GM12874 (cell line): ENCODE data around the gene RPL7A.

Source experiments
- TF ChIP-seq, protein P1 (sequence below): IDR thresholded peaks from 2 replicates; pipeline ENCODE4 v1.5.1; 2011; ENCODE audit warnings: low read depth, mild to moderate bottlenecking, control low read depth, low read length, moderate library complexity; ENCODE audit not compliant: insufficient read depth

Gene RPL7A

DNA sequence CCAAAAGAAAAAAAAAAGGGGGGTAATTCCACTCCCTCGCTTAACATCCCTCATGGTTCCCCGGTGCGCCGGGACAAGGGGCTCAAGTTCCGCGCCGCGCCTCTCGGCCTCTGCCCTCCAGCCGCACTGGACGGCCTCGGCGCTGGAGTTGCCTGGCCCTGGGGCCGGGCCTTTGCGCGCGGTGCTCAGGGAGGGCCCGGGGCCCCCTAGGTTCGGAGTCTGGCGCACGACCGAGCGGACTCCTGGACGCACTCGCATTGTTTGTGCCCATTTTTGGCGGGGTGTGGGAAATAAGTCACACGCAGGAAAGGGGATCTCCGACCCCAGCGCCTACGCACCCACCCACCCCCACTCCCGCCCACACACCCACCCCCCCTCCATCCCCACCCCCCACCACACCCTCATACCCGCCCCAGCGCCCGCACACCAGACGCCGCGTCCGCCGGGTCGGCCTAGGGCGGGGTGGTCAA lies 468 bp upstream of the RPL7A start:
- TF ChIP-seq, protein P1, sequence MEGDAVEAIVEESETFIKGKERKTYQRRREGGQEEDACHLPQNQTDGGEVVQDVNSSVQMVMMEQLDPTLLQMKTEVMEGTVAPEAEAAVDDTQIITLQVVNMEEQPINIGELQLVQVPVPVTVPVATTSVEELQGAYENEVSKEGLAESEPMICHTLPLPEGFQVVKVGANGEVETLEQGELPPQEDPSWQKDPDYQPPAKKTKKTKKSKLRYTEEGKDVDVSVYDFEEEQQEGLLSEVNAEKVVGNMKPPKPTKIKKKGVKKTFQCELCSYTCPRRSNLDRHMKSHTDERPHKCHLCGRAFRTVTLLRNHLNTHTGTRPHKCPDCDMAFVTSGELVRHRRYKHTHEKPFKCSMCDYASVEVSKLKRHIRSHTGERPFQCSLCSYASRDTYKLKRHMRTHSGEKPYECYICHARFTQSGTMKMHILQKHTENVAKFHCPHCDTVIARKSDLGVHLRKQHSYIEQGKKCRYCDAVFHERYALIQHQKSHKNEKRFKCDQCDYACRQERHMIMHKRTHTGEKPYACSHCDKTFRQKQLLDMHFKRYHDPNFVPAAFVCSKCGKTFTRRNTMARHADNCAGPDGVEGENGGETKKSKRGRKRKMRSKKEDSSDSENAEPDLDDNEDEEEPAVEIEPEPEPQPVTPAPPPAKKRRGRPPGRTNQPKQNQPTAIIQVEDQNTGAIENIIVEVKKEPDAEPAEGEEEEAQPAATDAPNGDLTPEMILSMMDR, result no peak

DNA sequence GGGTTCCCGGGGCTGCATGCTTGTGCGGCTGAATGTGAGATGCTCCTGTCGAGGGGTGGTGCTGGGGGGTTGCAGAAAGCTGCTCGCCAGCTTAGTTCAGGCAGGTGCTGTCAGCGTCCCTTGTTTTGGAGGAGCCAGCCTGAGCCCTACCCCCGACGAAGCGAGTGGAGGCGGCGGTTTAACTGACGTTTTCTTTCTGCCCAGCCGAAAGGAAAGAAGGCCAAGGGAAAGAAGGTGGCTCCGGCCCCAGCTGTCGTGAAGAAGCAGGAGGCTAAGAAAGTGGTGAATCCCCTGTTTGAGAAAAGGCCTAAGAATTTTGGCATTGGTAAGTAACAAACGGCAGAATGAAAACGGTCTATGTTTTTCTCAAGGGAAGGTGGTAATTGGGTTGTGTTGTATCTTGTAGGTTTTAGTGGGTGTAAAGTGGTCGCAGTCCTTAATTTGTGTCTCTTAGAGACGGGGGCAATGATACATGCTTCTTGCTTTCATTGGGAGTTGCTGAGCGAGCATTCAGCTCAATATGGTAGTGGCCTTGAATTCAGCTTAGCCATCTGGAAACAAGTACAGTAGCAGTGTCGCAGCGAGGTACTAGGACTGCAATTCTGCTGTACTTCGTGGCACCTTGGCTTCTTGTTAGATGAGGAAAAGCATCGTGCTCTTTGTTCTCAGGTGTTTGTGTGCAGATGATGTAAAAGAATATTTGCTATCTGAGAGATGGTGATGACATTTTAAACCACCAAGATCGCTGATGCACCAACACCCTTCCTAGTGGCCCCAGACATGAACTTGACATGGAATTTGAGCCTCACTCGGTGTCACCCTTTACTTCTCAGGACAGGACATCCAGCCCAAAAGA lies 928 bp downstream of the RPL7A start:
- TF ChIP-seq, protein P1, result no peak

DNA sequence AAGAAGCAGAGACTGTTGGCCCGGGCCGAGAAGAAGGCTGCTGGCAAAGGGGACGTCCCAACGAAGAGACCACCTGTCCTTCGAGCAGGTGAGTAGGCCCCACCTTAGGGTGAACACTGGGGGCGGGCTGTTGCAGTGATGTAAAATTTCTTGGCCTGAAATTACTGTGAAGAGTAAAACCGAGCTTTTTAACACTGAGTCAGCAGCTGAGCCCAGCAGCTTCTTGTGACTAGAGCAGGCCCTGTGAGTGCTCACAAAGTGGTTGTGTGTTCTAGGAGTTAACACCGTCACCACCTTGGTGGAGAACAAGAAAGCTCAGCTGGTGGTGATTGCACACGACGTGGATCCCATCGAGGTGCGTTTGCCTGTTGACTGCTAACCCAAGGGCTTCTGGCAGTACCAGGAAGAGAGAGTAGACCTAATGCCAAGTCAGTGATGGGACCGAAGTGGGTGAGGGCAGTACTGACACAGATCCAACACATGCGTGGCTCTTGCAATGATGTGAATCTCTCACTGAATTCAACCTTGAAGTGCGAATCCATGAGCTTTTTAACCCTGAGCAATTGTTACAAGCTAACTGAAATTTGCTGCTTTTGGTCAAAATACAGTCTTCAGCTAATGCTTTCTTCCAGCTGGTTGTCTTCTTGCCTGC lies 2.1 kb downstream of the RPL7A start:
- TF ChIP-seq, protein P1, result no peak

DNA sequence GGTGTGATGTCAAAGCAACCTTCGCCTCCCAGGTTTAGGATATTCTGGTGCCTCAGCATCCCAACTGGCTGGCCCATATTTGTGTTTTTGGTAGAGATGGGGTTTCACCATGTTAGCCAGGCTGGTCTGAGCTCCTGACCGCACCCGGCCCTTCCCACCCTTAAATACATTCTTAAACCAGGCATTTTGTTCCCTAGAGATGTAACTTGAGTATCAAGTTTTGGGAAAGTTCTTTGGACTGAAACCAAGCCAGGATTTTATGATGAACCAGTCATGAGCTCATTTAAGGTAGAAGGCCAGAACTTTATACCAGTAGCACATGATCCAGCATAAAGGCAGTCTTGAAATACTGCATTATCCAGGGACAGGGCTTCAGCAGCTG lies 3.5 kb downstream of the RPL7A start:
- TF ChIP-seq, protein P1, result no peak

DNA sequence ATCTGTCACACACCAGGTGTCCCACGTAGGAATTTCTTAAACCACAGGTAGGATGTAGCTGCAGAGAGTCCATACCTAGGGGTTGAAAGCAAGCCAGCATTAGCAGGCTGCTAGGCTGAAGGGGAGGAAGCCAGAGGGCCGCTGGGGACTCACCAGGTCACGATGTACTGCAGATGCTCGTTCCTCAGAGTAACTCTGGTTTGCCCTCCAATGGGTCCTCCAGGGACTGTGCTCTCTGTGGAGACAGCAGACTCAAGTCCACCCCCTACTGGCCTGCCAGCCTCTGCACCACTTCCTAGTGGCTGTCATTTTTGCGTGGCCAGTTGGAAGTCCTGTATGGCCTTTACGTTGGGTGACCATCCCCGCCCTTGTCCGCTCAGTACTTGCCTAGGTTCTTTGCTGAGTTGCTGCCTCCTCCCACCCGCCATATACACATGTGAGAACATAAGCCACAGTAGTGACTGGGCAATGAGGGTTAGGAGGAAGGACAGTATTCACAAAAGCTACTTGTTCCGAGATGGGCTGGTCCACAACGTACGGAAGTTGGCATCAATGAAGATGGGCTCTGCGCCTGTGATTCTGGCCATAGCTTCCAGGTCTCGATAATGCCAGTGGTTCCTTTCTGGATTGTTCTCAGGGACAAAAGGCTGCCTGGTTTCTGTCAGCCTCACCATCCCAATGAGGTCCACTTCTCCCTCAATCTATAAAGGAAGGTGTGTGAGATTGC lies 4.1 kb downstream of the RPL7A start:
- TF ChIP-seq, protein P1, result peak; percentile 79

DNA sequence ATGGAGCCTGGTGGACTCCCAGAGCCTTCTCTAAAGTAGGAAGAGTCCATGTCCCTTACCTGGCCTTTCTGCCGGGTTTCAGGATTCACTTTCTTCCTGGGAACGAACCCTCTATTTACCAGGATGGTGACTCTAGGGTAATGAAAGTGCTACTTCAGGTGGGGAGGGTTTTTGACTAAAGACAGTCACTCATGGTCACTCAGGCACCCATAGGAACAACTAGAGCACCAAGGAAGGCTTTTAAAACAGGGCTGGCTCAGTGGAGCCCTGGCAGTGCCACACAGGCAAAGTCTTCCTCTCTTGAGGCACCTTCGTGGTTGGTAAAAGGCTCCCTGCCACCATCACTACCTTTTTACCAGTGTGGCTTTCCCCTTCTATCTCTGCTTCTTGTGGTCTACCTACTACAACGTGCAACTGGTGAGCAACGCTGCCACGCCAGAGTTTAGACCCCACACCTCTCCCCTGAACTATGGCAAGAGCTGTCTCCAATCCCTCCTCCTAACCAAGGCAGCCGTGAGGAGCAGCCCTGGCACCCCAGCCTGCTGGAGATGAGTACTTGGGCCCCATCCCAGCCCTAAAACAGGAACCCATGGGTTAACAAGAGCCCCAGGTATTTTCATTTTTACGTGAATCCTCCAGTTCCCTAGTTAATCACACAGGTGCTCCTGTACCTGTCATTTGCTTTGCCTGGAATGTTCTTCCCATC lies 4.8 kb downstream of the RPL7A start:
- TF ChIP-seq, protein P1, result no peak
